Heart right ventricle (tissue), 16 donors: ENCODE data around the gene DNAH10. TPM values are rescaled to one million over a fixed set of nuclear protein-coding genes. Genes with fewer than 3 reads are reported as not detected.

Experiments
- ATAC-seq, 8 donors: fragments of 200-7000 bp; cut with Tn5 transposase; one replicate each; pipeline ENCODE4 v1.9.1; 2020; ENCODE audit warnings: mild to moderate bottlenecking in 8 of 8, moderate library complexity in 8 of 8, moderate number of reproducible peaks in 1 of 8
- DNase-seq, 2 donors: peaks; one replicate each; pipeline ENCODE4 v3.0.0-alpha.2; 2020
- H3K27ac ChIP-seq, 10 donors: fragments of 200-600 bp; sonication (generic) in 2 of 10; one replicate each; pipeline versions ENCODE4 v1.5.0 to v1.8.0; 2020 to 2022; ENCODE audit warnings: mild to moderate bottlenecking in 3 of 10
- H3K27me3 ChIP-seq, 7 donors: fragments of 200-600 bp; one replicate each; pipeline ENCODE4 v1.8.0; 2021 to 2022; ENCODE audit warnings: mild to moderate bottlenecking in 2 of 7
- H3K36me3 ChIP-seq, 9 donors: fragments of 200-600 bp; sonication (generic) in 1 of 9; one replicate each; pipeline versions ENCODE4 v1.5.0 to v1.8.0; 2020 to 2022; ENCODE audit warnings: mild to moderate bottlenecking in 2 of 9
- H3K4me1 ChIP-seq, 9 donors: fragments of 200-600 bp; sonication (generic) in 1 of 9; one replicate each; pipeline versions ENCODE4 v1.5.0 to v1.8.0; 2020 to 2022; ENCODE audit warnings: mild to moderate bottlenecking in 4 of 9
- H3K4me3 ChIP-seq, 10 donors: fragments of 200-600 bp; sonication (generic) in 2 of 10; one replicate each; pipeline versions ENCODE4 v1.5.0 to v1.8.0; 2020 to 2022; ENCODE audit warnings: mild to moderate bottlenecking in 7 of 10, moderate library complexity in 2 of 10
- H3K9me3 ChIP-seq, 11 donors: fragments of 200-600 bp in 10 of 11; sonication (generic) in 2 of 11; one replicate each; pipeline versions ENCODE4 v1.5.0 to v1.8.0; 2013 to 2022; ENCODE audit warnings: mild to moderate bottlenecking in 2 of 11, control low read depth in 1 of 11, moderate library complexity in 1 of 11
- WGBS, 2 donors: extraction: QIAGEN DNeasy Blood & Tissue Kit; methylation state at CpG; one replicate each; pipeline ENCODE4 v1.1.7; 2013; ENCODE audit warnings: inconsistent platforms in 1 of 2; 5-methylcytosine and 5-hydroxymethylcytosine counted together
- intact Hi-C, 10 donors: fragments of 100-400 bp; cut with DNase I; formaldehyde crosslinking; loops; one replicate each; pipeline versions ENCODE4 v1.11.1 to v1.14.2; 2022
- polyA plus RNA-seq, 2 donors: library from polyadenylated mRNA; stranded (reverse); fragments of 200-250 nt; gene quantifications; one replicate each; pipeline ENCODE4 v1.2.3, GENCODE V29; 2013
- total RNA-seq, 10 donors: library from RNA; stranded (reverse); fragmentation: NEBNext Ultra II Directional in 3 of 10; extraction: Animal tissue kit (Norgen Biotek cat#: 25700) in 3 of 10; gene quantifications; one replicate each; pipeline versions ENCODE4 v1.2.1 to v1.2.4, GENCODE V29; 2021 to 2023
- TF ChIP-seq, protein P1 (sequence below), 9 donors: fragments of 200-600 bp; sonication (generic) in 2 of 9; IDR thresholded peaks; one replicate each; pipeline versions ENCODE4 v1.5.0 to v1.8.0; 2021 to 2022; ENCODE audit warnings: antibody characterized with exemption in 9 of 9, mild to moderate bottlenecking in 5 of 9, moderate library complexity in 1 of 9
- donor health status: Arrhythmogenic right ventricular cardiomyopathy.
- donor health status: ischemic (EF 13 %, LVEDD 7.1; RV severe dilation, severe dysfunction).
- donor health status: healthy with polysubstance abuse.
- donor health status: DM: no; HTN: yes; CAD: no.
- donor health status: DM: no; HTN: no; CAD: no.
- donor health status: ischemic (EF 25% LVEDD 6.9; RV normal size, moderate dysfunction).
- donor health status: ischemic (EF 25% LVEDD 5.7; RV mildly dilated, moderate dysfunction).
- donor health status: healthy.
- donor health status: DM: yes; HTN: yes; CAD: no.
- donor health status: Ischemic cardiomyopathy.
- donor health status: ischemic (EF 35%, LVEDD 5.7; RV mildly dilated, moderate dysfunction).
- donor health status: nonischemic (EF 11% LVEDD 7.7; RV severe dilation, severe dysfunction).
- donor health status: DM: yes; HTN: yes; CAD: no.
- donor health status: PGD.
- donor health status: ischemic (EF 29% LVEDD 5.4; RV normal size, mild dysfunction).
- donor health status: nonischemic (EF 23%, LVEDD 6.1; RV moderate dilation, normal function).

The DNAH10 gene
- total and polyA plus RNA-seq, 12 donors: 0.05 to 0.60 (median 0.09) TPM; not detected in 3

DNA sequence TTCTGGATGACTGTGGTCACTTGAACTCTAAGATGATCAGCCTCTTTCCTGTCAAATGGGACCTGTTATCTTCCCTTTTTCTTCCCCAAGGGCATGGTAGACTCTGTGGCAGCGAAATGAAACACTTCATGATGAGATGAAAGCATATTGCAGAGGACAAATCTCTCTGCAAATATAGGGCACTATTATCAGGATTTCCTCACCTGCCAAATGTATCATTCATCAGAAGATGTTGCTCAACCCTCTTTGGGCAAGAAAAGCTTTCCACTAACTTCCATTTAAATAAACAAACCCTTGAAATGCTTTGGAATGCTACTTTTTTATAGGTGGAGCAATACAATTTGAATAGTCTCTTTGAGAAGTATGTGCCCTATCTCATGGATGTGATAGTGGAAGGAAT, 105.0 kb downstream of the DNAH10 start:
- Histone ChIP-seq H3K4me1 (no peaks in the 10 kb centered on the region), H3K27me3 (peaks cover 0 to 36% (median 20%) of the 10 kb centered on the region in 7 donors), H3K36me3 (no peaks in the 10 kb centered on the region), H3K27ac (no peak overlapping the region), H3K9me3 (no peaks in the 10 kb centered on the region), H3K4me3 (no peak overlapping the region)
- DNase-seq (no peak), ATAC-seq (no peak)
- 47 to 51% methylated on average over 1 of the region's 1 CpG for WGBS, 2 donors
- intact Hi-C loops: loop anchor here in 1 of 10 donors (10.0 kb wide), 1 partner anchor 448 kb away; no protein-coding TSS in a partner anchor
- TF ChIP-seq, protein P1, sequence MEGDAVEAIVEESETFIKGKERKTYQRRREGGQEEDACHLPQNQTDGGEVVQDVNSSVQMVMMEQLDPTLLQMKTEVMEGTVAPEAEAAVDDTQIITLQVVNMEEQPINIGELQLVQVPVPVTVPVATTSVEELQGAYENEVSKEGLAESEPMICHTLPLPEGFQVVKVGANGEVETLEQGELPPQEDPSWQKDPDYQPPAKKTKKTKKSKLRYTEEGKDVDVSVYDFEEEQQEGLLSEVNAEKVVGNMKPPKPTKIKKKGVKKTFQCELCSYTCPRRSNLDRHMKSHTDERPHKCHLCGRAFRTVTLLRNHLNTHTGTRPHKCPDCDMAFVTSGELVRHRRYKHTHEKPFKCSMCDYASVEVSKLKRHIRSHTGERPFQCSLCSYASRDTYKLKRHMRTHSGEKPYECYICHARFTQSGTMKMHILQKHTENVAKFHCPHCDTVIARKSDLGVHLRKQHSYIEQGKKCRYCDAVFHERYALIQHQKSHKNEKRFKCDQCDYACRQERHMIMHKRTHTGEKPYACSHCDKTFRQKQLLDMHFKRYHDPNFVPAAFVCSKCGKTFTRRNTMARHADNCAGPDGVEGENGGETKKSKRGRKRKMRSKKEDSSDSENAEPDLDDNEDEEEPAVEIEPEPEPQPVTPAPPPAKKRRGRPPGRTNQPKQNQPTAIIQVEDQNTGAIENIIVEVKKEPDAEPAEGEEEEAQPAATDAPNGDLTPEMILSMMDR (IDR thresholded peaks at IDR 0.05): no peak

DNA sequence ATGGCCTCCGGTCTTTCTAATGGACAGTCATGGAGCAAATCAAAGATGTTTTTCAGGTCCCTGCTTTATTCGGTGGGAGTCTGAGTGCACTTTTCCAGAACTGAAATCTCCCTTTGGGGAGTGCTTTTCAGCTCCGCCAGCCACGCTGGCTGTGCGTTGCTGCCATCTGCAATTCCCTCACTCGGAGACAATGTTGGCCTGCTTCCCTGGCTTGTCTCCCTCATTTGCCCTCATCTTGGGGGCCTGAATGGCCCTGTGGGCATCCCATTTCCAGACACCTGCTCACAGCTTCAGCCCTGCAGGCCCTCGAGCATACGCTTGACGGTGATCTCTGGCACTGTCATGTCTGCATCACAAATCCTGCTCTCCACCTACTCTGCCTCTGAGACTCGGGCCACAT, 106.7 kb downstream of the DNAH10 start:
- intact Hi-C loops: loop anchor here in 1 of 10 donors (10.0 kb wide), 1 partner anchor 446 kb away; no protein-coding TSS in a partner anchor
- WGBS, 2 donors: 88 to 89% methylated on average over 10 of the region's 10 CpGs

DNA sequence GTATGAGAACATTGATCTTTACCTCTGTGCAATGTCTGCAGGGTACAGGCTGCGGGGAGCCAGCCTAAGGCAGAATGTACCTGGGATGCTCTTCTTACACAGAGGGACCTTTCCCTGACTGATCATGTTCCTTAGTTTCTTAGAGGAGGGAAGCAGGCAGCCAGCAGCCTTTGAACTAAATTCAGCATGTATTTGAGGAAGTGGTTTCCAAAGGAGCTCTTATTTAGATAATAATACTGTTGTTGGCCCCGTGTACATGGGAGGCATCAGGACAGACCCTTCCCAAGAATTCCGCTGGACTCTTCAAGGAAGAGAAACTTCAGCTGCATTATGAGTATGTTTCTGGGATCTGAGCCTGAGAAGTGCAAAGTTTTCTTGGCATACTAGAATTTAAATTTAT, 111.7 kb downstream of the DNAH10 start:
- H3K27ac ChIP-seq: no peak overlapping the region
- TF ChIP-seq, protein P1 (IDR thresholded peaks at IDR 0.05): no peak
- no peak overlapping the region for H3K4me3 ChIP-seq
- DNase-seq: no peak
- no peak for ATAC-seq
- intact Hi-C loops: no loop called here
- no peaks in the 10 kb centered on the region for H3K9me3 ChIP-seq
- H3K4me1 ChIP-seq: no peaks in the 10 kb centered on the region
- peaks cover 0 to 39% (median 12%) of the 10 kb centered on the region in 7 donors for H3K27me3 ChIP-seq
- H3K36me3 ChIP-seq: no peaks in the 10 kb centered on the region
- 76 to 82% methylated on average over 3 of the region's 3 CpGs for WGBS, 2 donors

More for the DNA sequence above, 106.7 kb downstream of the DNAH10 start:
- H3K4me1 ChIP-seq: no peaks in the 10 kb centered on the region
- DNase-seq: no peak
- no peak overlapping the region for H3K27ac ChIP-seq
- no peaks in the 10 kb centered on the region for H3K9me3 ChIP-seq
- peaks cover 0 to 41% (median 20%) of the 10 kb centered on the region in 7 donors for H3K27me3 ChIP-seq
- TF ChIP-seq, protein P1 (IDR thresholded peaks at IDR 0.05): no peak
- ATAC-seq: no peak
- no peaks in the 10 kb centered on the region for H3K36me3 ChIP-seq
- H3K4me3 ChIP-seq: no peak overlapping the region

GRCh38 chr12:123877968-123878367, 115.9 kb downstream of the DNAH10 start:
- Histone ChIP-seq H3K4me3 (no peak overlapping the region), H3K27me3 (peaks cover 0 to 13% (median 3%) of the 10 kb centered on the region in 7 donors), H3K4me1 (no peaks in the 10 kb centered on the region), H3K36me3 (no peaks in the 10 kb centered on the region), H3K27ac (no peak overlapping the region), H3K9me3 (no peaks in the 10 kb centered on the region)
- TF ChIP-seq, protein P1 (IDR thresholded peaks at IDR 0.05): no peak
- DNase-seq: no peak
- ATAC-seq: no peak
- intact Hi-C loops: no loop called here
- 84 to 87% methylated on average over 6 of the region's 6 CpGs for WGBS, 2 donors
